Progenitor cell of endocrine pancreas (in vitro differentiated cells): ENCODE data around the gene ADAMTS16. TPM values are rescaled to one million over a fixed set of nuclear protein-coding genes. Genes with fewer than 3 reads are reported as not detected.

Experiments
- DNase-seq: peaks from one replicate; pipeline ENCODE4 v3.0.0; 2021; ENCODE audit warnings: low spot score; ENCODE audit not compliant: unreplicated experiment
- H3K27ac Mint-ChIP-seq: 2 replicates; pipeline ENCODE4 v1.8.0; 2021; ENCODE audit warnings: mild to moderate bottlenecking, moderate library complexity, mixed read lengths
- H3K27me3 Mint-ChIP-seq: 2 replicates; pipeline ENCODE4 v1.8.0; 2021; ENCODE audit warnings: mixed read lengths
- H3K36me3 Mint-ChIP-seq: 2 replicates; pipeline ENCODE4 v1.8.0; 2022; ENCODE audit warnings: mixed read lengths; ENCODE audit not compliant: insufficient read depth
- H3K4me1 Mint-ChIP-seq: 2 replicates; pipeline ENCODE4 v1.8.0; 2021; ENCODE audit warnings: low read depth, mixed read lengths
- H3K4me3 Mint-ChIP-seq: 2 replicates; pipeline ENCODE4 v1.8.0; 2021; ENCODE audit warnings: low read depth, mild to moderate bottlenecking, moderate library complexity, mixed read lengths
- H3K9me3 Mint-ChIP-seq: 2 replicates; pipeline ENCODE4 v1.8.0; 2021; ENCODE audit warnings: low read depth, mixed read lengths
- CTCF ChIP-seq: fragments of 200-600 bp; sonication (generic); IDR thresholded peaks from one replicate; pipeline ENCODE4 v1.5.0; 2021; ENCODE audit warnings: antibody characterized with exemption, mild to moderate bottlenecking; ENCODE audit not compliant: unreplicated experiment
- total RNA-seq: library from RNA; stranded (reverse); gene quantifications from 2 replicates; pipeline ENCODE4 v1.2.1, GENCODE V29; 2021

Gene ADAMTS16
- total RNA-seq, 1 donor from 2014 or later = 40.7 TPM

- no peak for TF ChIP-seq CTCF
- no peaks in the 10 kb centered on the region for H3K36me3 Mint-ChIP-seq
- peaks cover 20% of the 10 kb centered on the region for H3K4me1 Mint-ChIP-seq
- H3K4me3 Mint-ChIP-seq = no peak overlapping the region
- no peak for DNase-seq
- H3K27ac Mint-ChIP-seq = no peak overlapping the region
- peaks cover 3% of the 10 kb centered on the region for H3K9me3 Mint-ChIP-seq
- peaks cover 2% of the 10 kb centered on the region for H3K27me3 Mint-ChIP-seq
These were observed 208.0 kb downstream of the ADAMTS16 start for GRCh38 chr5:5348135-5348534.

- no peak overlapping the region for H3K4me3 Mint-ChIP-seq
- no peak overlapping the region for H3K27ac Mint-ChIP-seq
- H3K36me3 Mint-ChIP-seq = no peaks in the 10 kb centered on the region
- no peak for TF ChIP-seq CTCF
- DNase-seq = no peak
- H3K4me1 Mint-ChIP-seq = peaks cover 20% of the 10 kb centered on the region
- peaks cover 2% of the 10 kb centered on the region for H3K27me3 Mint-ChIP-seq
- peaks cover 3% of the 10 kb centered on the region for H3K9me3 Mint-ChIP-seq
These were observed 208.4 kb downstream of the ADAMTS16 start for GRCh38 chr5:5348576-5348975.

DNA sequence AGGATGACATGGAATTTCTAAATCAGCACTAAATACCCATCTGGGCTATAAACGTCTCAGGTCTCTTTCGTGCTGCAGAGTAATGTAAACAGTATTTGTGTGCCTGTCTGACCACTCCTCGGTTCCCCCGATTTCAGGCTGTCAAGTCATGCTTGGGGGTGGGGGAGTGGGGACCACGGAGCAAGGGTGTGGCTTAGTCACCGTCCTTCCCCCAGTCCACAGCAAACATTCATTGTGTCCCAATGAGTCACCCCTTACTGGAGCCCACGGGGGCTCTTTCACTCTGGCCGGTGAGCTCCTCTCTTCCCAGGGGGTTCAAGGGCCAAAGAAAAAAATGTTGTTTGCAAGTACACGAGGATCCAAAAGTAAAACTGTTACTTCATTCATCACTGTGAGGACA, 210.0 kb downstream of the ADAMTS16 start:
- no peak for TF ChIP-seq CTCF
- H3K27me3 Mint-ChIP-seq = peaks cover 2% of the 10 kb centered on the region
- no peak overlapping the region for H3K4me3 Mint-ChIP-seq
- peak overlapping the region; percentile 89 for H3K27ac Mint-ChIP-seq
- DNase-seq = no peak
- peaks cover 3% of the 10 kb centered on the region for H3K9me3 Mint-ChIP-seq
- H3K4me1 Mint-ChIP-seq = peaks cover 22% of the 10 kb centered on the region
- no peaks in the 10 kb centered on the region for H3K36me3 Mint-ChIP-seq

- H3K9me3 Mint-ChIP-seq = peaks cover 3% of the 10 kb centered on the region
- no peak for TF ChIP-seq CTCF
- peaks cover 2% of the 10 kb centered on the region for H3K27me3 Mint-ChIP-seq
- H3K4me3 Mint-ChIP-seq = no peak overlapping the region
- DNase-seq = no peak
- no peaks in the 10 kb centered on the region for H3K36me3 Mint-ChIP-seq
- H3K27ac Mint-ChIP-seq = no peak overlapping the region
- peaks cover 30% of the 10 kb centered on the region for H3K4me1 Mint-ChIP-seq
These were observed 211.3 kb downstream of the ADAMTS16 start for GRCh38 chr5:5351288-5351979.

- Mint-ChIP-seq H3K9me3 (no peaks in the 10 kb centered on the region), H3K27ac (no peak overlapping the region), H3K4me3 (no peak overlapping the region), H3K27me3 (no peaks in the 10 kb centered on the region), H3K4me1 (peaks cover 33% of the 10 kb centered on the region), H3K36me3 (no peaks in the 10 kb centered on the region)
- no peak for DNase-seq
- TF ChIP-seq CTCF = no peak
These were observed 212.5 kb downstream of the ADAMTS16 start for GRCh38 chr5:5352675-5353074.
